Stimulated activated effector memory CD8-positive, alpha-beta T cell treated with anti-CD3 and anti-CD28 coated beads, Interleukin-12 subunit alpha, Interleukin-12 subunit beta, amount 100 ng/mL, for 72 hours (primary cell): ENCODE measurements around the gene SLC3A2.

Experiments
- ATAC-seq: fragments of 150-1000 bp; cut with Tn5 transposase; 2 replicates; pipeline ENCODE4 v1.10.0; 2021
- DNase-seq, 2 donors: peaks; one replicate each; pipeline ENCODE4 v3.0.0; 2021 to 2022; ENCODE audit warnings: low spot score in 2 of 2
- H3K27ac Mint-ChIP-seq: one replicate; pipeline ENCODE4 v1.8.0; 2022; ENCODE audit warnings: mild to moderate bottlenecking, mixed read lengths
- H3K36me3 Mint-ChIP-seq: one replicate; pipeline ENCODE4 v1.8.0; 2022; ENCODE audit warnings: mild to moderate bottlenecking, mixed read lengths
- H3K4me1 Mint-ChIP-seq: one replicate; pipeline ENCODE4 v1.8.0; 2022; ENCODE audit warnings: mixed read lengths
- H3K4me3 Mint-ChIP-seq: one replicate; pipeline ENCODE4 v1.8.0; 2022; ENCODE audit warnings: mild to moderate bottlenecking, mixed read lengths
- H3K9me3 Mint-ChIP-seq: one replicate; pipeline ENCODE4 v1.8.0; 2022; ENCODE audit warnings: mixed read lengths

SLC3A2 gene

DNA sequence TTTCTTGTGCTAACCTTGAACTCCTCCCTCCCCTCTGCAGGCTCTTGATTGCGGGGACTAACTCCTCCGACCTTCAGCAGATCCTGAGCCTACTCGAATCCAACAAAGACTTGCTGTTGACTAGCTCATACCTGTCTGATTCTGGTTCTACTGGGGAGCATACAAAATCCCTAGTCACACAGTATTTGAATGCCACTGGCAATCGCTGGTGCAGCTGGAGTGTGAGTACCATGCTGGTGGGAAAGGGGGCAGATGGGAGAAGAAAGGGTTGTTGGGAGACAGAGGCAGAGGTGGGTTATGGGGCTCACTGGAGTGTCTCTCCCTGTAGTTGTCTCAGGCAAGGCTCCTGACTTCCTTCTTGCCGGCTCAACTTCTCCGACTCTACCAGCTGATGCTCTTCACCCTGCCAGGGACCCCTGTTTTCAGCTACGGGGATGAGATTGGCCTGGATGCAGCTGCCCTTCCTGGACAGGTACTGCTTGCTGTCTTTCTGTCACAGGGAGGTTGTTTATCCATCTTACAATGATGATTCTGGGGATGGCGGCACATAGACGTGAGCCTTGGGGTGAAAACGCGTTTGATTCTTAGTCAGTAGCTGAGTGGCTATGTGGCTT, 4.5 kb downstream of the SLC3A2 start:
- ATAC-seq: no peak
- H3K4me1 Mint-ChIP-seq: peaks cover 67% of the 10 kb centered on the region
- peak overlapping the region; percentile 95 for H3K4me3 Mint-ChIP-seq
- H3K9me3 Mint-ChIP-seq: no peaks in the 10 kb centered on the region
- DNase-seq: no peak
- H3K27ac Mint-ChIP-seq: peak overlapping the region; percentile 78
- peaks cover 100% of the 10 kb centered on the region for H3K36me3 Mint-ChIP-seq

DNA sequence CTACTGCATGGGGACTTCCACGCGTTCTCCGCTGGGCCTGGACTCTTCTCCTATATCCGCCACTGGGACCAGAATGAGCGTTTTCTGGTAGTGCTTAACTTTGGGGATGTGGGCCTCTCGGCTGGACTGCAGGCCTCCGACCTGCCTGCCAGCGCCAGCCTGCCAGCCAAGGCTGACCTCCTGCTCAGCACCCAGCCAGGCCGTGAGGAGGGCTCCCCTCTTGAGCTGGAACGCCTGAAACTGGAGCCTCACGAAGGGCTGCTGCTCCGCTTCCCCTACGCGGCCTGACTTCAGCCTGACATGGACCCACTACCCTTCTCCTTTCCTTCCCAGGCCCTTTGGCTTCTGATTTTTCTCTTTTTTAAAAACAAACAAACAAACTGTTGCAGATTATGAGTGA, 7.7 kb downstream of the SLC3A2 start:
- no peak for ATAC-seq
- no peak overlapping the region for H3K4me3 Mint-ChIP-seq
- H3K36me3 Mint-ChIP-seq: peaks cover 79% of the 10 kb centered on the region
- DNase-seq: no peak
- peaks cover 56% of the 10 kb centered on the region for H3K4me1 Mint-ChIP-seq
- no peaks in the 10 kb centered on the region for H3K9me3 Mint-ChIP-seq
- H3K27ac Mint-ChIP-seq: peak overlapping the region; percentile 87

DNA sequence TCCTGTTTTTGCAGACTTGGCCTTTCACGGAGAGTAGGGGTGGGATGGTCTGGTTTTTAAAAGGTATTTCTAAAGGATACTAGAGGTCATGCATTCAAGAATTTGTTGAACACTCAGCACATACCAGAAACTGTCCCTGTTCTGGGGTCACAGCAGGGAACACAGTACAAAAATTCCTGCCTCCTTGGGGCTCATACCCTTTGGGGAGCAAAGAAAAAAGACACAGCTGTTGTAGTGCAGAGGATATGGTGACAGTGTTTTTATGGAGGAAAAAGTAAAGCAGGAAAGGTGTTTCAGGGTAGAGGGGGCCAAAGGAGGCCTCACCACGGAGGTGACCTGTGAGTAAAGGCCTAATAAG, 8.4 kb downstream of the SLC3A2 start:
- Mint-ChIP-seq H3K4me3 (no peak overlapping the region), H3K4me1 (peaks cover 49% of the 10 kb centered on the region), H3K9me3 (no peaks in the 10 kb centered on the region), H3K27ac (peak overlapping the region; percentile 87), H3K36me3 (peaks cover 72% of the 10 kb centered on the region)
- DNase-seq: no peak
- ATAC-seq: peak; percentile 4

DNA sequence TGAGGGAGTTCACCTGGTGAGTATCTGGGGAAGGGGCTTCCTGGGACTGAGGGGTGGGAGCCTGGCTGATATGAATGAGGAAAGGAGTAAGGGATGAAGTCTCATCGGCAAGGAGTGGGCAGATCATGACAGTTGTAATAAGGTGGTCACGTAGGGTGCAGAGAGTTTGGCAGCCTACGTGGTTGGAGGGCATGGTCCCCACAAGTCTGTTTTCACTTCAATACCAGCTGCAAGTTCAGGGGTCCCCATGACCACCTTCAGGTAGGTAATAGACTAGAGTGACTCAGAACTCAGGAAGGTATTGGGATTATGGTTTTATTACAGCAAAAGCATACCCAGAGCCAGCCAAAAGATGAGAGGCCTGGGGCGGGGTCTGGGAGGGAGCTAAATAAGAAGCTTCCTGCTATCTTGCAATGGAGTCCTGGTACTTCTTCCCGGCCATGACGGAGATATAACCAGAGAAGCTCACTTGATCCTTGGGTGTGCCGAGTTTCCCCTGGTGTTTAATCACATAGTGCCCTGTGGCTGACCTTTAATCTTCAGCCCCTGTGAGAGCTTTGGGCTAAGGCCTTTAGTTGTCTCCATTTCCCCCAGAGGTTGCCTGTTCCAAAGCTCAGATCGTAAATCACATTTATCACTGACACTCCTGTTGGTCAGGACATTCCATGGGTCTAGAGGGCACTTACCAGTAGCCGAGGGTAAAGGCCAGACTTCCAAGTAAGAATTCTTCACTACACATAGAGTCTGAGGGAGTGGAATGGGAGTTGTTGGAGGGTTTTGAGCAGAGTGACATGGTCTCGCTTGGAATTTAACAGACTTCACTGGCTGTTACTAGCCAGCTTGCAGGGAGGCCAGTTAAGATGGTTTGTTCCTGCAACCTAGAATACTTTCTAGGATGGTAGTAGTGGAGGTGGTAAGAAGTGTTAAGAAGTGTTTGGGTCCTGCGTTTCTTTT, 9.1 kb downstream of the SLC3A2 start:
- no peak for DNase-seq
- ATAC-seq: peak; percentile 18
- peaks cover 65% of the 10 kb centered on the region for H3K36me3 Mint-ChIP-seq
- H3K4me1 Mint-ChIP-seq: peaks cover 44% of the 10 kb centered on the region
- peak overlapping the region; percentile 87 for H3K27ac Mint-ChIP-seq
- no peaks in the 10 kb centered on the region for H3K9me3 Mint-ChIP-seq
- H3K4me3 Mint-ChIP-seq: no peak overlapping the region

DNA sequence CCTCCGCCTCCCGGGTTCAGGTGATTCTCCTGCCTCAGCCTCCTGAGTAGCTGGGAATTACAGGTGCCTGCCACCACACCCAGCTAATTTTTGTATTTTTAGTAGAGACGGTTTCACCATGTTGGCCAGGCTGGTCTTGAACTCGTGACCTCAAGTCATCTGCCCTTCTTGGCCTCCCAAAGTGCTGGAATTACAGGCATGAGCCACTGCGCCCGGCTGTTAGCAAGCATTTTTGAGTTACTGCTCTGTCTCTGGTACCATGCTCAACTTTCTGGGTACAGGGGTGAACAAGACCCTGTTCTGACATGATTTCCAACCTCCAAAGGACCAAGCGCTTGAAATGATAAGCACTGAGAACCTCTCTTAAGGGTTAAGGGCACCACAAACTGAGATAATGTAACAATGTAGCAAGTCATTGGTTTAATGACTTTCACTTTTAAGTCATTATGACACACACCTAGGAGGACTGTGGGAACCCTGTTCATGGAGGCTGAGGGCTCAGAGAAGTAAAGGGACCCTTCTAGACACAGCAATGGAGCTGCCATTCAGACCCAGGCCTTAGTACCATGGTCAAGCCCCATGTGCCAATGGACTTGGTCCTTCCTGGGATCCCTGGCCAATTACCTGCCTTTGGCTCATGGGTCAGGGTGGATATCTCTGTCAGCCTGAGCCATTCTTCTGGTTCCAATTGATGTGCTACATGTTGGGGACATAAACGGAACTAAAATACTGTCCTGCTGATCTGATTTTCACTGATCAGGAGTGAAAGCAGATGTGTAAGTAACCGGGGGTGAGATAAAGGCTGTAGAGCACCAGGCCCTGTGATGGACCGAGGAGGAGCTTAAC, 11.6 kb downstream of the SLC3A2 start:
- H3K4me3 Mint-ChIP-seq: no peak overlapping the region
- H3K36me3 Mint-ChIP-seq: peaks cover 40% of the 10 kb centered on the region
- DNase-seq (no peak), ATAC-seq (peak; percentile 60)
- no peak overlapping the region for H3K27ac Mint-ChIP-seq
- H3K4me1 Mint-ChIP-seq: peaks cover 37% of the 10 kb centered on the region
- no peaks in the 10 kb centered on the region for H3K9me3 Mint-ChIP-seq

DNA sequence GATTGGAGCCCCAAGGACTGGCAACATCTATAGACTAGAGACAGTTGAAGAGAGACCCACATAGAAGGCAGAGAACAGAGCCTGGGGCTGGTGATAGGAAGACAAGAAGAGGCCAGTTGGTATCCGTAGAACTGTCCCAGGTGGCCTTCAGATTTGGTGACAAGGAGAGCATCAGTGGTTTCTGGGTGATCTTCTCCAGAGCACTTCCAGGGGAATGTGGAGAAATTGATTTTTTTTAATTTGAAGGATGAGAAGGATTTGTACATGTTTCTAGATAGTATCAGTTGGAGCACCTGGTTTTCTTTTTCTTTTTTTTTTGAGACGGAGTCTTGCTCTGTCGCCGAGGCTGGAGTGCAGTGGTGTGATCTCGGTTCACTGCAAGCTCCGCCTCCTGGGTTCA, 14.8 kb downstream of the SLC3A2 start:
- ATAC-seq (no peak), DNase-seq (no peak)
- Mint-ChIP-seq H3K4me3 (no peak overlapping the region), H3K4me1 (peaks cover 18% of the 10 kb centered on the region), H3K9me3 (no peaks in the 10 kb centered on the region), H3K36me3 (peaks cover 10% of the 10 kb centered on the region), H3K27ac (no peak overlapping the region)

DNA sequence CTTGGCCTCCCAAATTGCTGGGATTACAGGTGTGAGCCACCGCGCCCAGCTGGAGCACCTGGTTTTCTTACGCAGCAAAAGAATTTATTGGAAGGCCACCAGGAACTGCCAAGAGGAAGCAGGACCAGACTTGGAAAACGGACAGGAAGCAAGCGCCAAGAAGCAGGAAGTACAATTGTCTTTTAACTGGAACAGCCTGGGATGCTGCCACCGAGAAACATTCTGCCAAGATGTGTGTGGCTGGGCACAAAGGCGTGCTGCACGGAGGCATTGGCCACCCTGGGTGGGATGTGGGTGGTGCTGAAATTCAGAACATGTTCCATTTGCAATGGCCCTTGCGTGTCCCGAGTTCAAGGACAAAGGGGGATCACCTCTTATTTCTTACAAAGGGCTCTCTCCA, 15.4 kb downstream of the SLC3A2 start:
- H3K4me3 Mint-ChIP-seq: no peak overlapping the region
- H3K27ac Mint-ChIP-seq: no peak overlapping the region
- peaks cover 6% of the 10 kb centered on the region for H3K36me3 Mint-ChIP-seq
- H3K4me1 Mint-ChIP-seq: peaks cover 16% of the 10 kb centered on the region
- ATAC-seq (no peak), DNase-seq (no peak)
- no peaks in the 10 kb centered on the region for H3K9me3 Mint-ChIP-seq

DNA sequence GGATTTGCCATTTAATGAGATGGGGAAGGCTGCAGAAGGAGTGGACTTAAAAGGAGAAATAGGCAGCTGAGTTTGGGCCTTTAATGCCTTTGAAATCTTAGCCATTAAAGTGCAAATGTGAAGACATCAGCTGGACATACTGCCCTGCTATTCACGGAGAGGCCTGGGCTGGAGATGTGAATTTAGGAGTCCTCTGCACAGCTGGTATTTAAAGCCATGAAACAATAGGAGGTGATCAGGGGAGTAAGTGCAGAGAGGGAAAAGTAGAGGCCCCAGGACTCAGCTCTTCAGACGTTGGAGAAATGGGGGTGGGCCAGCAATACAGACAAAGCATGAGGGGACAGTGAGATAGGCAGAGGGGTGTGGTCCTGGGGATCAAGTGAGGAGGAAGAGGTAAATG, 16.6 kb downstream of the SLC3A2 start:
- Mint-ChIP-seq H3K36me3 (no peaks in the 10 kb centered on the region), H3K4me1 (peaks cover 15% of the 10 kb centered on the region), H3K9me3 (no peaks in the 10 kb centered on the region), H3K27ac (no peak overlapping the region), H3K4me3 (no peak overlapping the region)
- DNase-seq: no peak
- no peak for ATAC-seq

DNA sequence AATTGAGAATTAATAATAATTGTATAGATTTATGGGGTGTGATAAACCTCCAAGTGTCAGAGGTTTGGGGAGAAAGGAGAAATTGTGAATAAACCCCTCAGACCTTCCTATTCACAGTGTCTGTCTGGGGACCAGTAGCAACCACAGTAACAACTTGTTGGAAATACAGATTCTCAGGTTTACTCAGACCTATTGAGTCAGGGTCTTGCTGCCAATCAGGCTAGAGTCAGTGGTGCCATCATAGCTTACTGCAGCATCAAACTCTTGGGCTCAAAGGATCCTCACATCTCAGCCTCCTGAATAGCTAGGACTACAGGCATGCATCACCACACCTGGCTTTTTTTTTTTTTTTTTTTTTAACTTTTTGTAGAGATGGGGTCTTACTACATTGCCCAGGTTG, 17.3 kb downstream of the SLC3A2 start:
- peaks cover 19% of the 10 kb centered on the region for H3K4me1 Mint-ChIP-seq
- no peak overlapping the region for H3K4me3 Mint-ChIP-seq
- no peaks in the 10 kb centered on the region for H3K9me3 Mint-ChIP-seq
- no peak overlapping the region for H3K27ac Mint-ChIP-seq
- no peaks in the 10 kb centered on the region for H3K36me3 Mint-ChIP-seq
- DNase-seq (no peak), ATAC-seq (peak; percentile 73)

DNA sequence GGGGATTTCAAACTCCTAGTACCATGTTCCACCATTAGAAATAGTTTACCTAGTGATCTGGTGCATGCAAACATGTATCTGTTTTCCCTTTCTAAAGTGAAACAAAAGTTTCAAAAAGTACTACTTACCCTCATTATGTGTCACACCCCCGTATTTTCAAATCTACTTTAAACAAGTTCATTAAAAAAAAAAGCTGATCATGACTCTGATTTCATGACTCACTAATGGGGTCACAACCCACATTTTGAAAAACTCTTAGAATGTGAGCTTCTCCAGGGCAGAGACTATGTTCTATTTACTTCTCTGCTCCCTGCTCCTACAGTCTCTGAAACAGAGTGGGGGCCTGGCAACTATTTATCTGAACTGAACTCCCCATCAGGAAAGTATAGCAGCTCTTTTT, 22.2 kb downstream of the SLC3A2 start:
- no peaks in the 10 kb centered on the region for H3K9me3 Mint-ChIP-seq
- H3K4me3 Mint-ChIP-seq: no peak overlapping the region
- H3K36me3 Mint-ChIP-seq: no peaks in the 10 kb centered on the region
- H3K27ac Mint-ChIP-seq: no peak overlapping the region
- peak; percentile 56 for ATAC-seq
- no peak for DNase-seq
- peaks cover 20% of the 10 kb centered on the region for H3K4me1 Mint-ChIP-seq

DNA sequence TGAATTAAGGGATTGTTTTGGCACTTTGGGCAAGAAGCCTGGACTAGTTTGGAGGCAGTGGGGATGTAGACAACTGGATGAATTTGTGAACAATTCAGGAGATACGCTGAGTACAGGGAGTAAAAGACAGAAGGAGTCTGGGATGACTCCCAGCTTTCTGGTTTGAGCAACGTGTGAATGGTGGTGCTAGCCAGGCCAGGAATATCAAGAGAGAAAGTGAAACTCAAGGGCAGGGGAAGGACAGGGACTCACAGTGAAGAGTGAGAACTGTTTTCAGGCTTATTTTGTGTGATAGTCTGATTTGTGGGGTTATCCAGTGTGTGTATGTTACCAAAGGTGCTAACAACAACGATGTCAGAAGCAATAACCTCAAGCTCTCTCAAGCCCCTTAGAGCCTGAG, 24.6 kb downstream of the SLC3A2 start:
- H3K27ac Mint-ChIP-seq: no peak overlapping the region
- no peak for DNase-seq
- no peaks in the 10 kb centered on the region for H3K36me3 Mint-ChIP-seq
- no peaks in the 10 kb centered on the region for H3K9me3 Mint-ChIP-seq
- no peak overlapping the region for H3K4me3 Mint-ChIP-seq
- peaks cover 20% of the 10 kb centered on the region for H3K4me1 Mint-ChIP-seq
- no peak for ATAC-seq

DNA sequence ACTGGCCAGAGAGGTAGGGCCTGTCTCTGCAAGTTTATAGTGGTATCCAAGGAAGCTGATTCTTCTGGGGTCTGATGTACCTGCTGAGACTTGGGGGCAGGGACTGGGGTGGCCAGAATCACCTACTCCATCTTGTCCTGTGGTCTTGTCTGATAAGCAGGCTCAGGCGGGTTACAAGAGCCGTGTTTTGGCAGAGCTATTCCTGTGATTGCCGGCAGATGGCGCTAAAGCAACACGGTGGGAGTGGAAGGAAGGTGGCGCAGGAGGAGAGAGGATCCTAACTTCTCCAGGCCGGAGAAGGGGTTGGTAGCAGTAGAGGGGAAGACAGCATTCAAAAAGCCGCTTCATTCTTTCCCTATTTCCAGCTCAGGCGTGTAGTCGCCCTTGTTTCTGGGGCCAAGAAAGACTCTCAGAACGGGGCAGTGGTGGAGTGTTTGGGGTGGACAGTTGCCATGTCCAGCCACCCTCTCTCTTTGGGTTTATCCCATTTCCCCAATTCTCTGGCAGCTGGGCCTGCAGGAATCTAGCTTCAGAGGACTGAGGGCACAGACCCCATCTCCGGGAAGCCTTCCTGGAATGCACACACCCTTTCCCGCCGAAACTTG, 25.3 kb downstream of the SLC3A2 start:
- ATAC-seq (peak; percentile 68), DNase-seq (peak; percentile 77 to 89)
- H3K36me3 Mint-ChIP-seq: no peaks in the 10 kb centered on the region
- H3K9me3 Mint-ChIP-seq: no peaks in the 10 kb centered on the region
- H3K4me1 Mint-ChIP-seq: peaks cover 20% of the 10 kb centered on the region
- no peak overlapping the region for H3K27ac Mint-ChIP-seq
- H3K4me3 Mint-ChIP-seq: no peak overlapping the region

DNA sequence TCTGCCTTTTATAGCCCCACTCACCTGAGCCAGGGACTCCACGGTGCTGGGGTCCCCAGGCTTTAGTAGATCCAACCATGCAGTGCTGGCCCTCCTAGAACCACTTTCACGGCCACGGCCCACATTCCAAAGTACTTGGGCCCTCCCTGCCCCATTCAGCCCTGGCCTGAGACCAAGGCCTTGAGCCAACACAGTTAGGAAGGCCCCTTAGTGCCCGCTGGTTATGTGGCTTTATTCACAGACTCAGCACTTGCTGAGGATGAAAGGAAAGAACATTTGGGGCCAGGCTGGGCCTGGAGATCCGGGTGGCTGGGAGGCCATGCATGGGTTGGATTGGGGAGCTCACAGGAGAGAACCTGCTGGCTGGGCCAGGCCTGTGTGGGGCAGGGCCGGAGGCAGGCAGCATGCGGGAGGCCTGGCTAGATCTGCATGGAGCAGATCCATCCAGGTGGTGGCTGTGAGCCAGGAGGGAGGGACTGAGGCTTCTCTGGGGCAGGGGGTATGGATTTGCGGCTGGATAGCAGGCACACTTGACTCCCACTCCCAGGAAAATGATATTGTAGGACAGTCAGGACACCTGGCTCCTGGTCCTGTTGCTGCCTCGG, 27.9 kb downstream of the SLC3A2 start:
- H3K9me3 Mint-ChIP-seq: no peaks in the 10 kb centered on the region
- no peak for ATAC-seq
- H3K36me3 Mint-ChIP-seq: no peaks in the 10 kb centered on the region
- H3K4me3 Mint-ChIP-seq: no peak overlapping the region
- no peak for DNase-seq
- H3K27ac Mint-ChIP-seq: no peak overlapping the region
- H3K4me1 Mint-ChIP-seq: peaks cover 12% of the 10 kb centered on the region

DNA sequence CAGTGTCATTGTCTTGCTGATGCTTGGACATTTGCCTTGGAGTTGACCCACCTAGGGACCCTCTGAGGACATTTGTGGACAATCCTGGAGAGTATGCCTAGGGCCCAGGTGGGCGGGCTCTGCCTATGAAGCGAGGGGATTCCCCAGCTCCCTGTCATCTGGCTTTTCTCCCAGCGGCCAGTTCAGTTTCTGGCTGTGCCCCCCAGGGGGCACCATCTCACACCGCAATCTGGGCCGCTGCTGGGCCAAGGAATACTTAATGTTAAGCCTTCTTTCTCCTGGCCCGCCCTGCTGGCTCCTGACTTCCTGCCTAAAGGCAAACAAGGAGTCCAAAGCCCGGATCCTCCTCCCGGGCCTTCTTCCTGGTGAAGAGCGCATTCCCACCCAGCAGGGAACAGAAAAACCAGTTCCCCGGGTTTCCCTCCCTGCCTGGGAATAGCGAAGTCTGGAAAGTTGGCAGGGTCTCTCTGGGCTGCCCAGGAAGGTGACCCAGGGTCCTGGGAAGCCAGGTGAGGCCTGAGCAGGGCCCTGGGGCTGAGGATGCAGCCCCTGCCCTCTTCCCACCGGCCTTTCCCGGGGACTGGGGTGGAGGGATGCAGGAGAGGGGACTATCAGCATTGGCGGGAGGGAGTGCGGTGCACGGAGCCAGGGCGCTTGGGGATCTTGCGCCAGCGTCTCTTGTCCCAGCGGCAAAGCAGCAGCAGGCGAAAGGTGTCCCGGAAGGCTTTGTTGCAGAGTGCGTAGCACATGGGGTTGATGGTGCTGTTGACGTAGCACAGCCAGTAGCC, 28.6 kb downstream of the SLC3A2 start:
- Mint-ChIP-seq H3K9me3 (no peaks in the 10 kb centered on the region), H3K4me1 (peaks cover 12% of the 10 kb centered on the region), H3K36me3 (no peaks in the 10 kb centered on the region), H3K27ac (no peak overlapping the region), H3K4me3 (no peak overlapping the region)
- ATAC-seq (no peak), DNase-seq (no peak)
